ENCODE measurements around the gene DOP1B.

The DOP1B gene

DNA sequence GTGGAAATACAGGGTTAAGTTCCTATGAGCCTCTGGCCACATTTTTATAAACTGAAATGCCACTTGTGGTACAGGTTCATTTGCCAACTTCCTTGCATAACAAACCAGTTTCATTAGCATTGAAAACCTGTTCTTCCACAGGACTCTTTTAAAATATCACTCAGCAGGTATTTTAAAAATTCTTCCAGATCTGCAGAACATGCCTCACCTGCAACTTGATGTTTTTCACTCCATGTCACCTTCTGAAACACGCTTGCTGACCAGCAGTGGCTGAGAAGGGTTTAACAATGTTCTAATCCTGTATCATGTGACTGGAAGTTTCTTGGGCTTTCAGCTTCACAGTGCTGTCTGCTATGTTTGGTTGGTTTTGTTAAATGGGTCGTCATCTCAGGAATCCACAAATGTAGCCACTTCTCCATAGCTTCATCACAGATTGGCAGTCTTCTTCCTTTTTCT is 39.3 kb upstream of the DOP1B start:
- Histone ChIP-seq H3K4me3 (replicated peaks; ENCODE audit: low read depth, low read length) (no peak overlapping the region), H3K27me3 (replicated peaks; ENCODE audit: control insufficient read depth, insufficient read depth, low read length) (no peaks in the 10 kb centered on the region), H3K36me3 (ENCODE audit: control insufficient read depth, insufficient read depth, low read length) (no peaks in the 10 kb centered on the region)
- DNase-seq (ENCODE audit: extremely low read depth, insufficient read length): no peak
- TF ChIP-seq, protein P1, sequence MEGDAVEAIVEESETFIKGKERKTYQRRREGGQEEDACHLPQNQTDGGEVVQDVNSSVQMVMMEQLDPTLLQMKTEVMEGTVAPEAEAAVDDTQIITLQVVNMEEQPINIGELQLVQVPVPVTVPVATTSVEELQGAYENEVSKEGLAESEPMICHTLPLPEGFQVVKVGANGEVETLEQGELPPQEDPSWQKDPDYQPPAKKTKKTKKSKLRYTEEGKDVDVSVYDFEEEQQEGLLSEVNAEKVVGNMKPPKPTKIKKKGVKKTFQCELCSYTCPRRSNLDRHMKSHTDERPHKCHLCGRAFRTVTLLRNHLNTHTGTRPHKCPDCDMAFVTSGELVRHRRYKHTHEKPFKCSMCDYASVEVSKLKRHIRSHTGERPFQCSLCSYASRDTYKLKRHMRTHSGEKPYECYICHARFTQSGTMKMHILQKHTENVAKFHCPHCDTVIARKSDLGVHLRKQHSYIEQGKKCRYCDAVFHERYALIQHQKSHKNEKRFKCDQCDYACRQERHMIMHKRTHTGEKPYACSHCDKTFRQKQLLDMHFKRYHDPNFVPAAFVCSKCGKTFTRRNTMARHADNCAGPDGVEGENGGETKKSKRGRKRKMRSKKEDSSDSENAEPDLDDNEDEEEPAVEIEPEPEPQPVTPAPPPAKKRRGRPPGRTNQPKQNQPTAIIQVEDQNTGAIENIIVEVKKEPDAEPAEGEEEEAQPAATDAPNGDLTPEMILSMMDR (IDR thresholded peaks at IDR 0.05; ENCODE audit: insufficient read depth, low read length, poor library complexity, severe bottlenecking): no peak

DNA sequence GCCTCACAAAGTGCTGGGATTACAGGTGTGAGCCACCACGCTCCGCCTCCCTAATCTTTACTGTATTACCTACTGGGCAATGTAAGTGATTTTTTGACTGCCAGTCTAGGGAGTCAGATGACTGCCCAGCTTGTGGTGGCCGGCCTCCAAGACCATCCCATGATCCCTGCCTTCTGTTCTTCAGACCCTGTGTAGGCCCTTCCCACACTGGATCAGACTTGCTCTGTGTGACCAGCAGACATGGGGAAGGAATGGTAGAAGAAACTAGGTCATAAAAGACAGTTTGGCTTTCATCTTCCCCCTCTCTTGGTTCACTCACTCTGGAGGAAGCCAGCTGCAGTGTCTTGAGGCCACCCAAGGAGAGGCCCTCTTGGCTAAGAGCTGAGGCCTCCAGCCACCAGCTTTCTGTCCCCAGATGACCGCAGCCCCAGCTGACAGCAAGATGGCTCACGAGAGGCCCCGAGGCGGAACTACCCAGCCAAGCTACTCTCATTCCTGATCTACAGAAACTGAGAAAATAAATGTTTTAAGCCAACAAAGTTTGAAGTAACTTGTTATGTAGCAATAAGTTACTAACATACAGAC is 36.2 kb upstream of the DOP1B start:
- no peaks in the 10 kb centered on the region for H3K36me3 ChIP-seq (ENCODE audit: control insufficient read depth, insufficient read depth, low read length)
- H3K27me3 ChIP-seq (replicated peaks; ENCODE audit: control insufficient read depth, insufficient read depth, low read length): no peaks in the 10 kb centered on the region
- H3K4me3 ChIP-seq (replicated peaks; ENCODE audit: low read depth, low read length): no peak overlapping the region
- no peak for DNase-seq (ENCODE audit: extremely low read depth, insufficient read length)
- TF ChIP-seq, protein P1 (IDR thresholded peaks at IDR 0.05; ENCODE audit: insufficient read depth, low read length, poor library complexity, severe bottlenecking): no peak

DNA sequence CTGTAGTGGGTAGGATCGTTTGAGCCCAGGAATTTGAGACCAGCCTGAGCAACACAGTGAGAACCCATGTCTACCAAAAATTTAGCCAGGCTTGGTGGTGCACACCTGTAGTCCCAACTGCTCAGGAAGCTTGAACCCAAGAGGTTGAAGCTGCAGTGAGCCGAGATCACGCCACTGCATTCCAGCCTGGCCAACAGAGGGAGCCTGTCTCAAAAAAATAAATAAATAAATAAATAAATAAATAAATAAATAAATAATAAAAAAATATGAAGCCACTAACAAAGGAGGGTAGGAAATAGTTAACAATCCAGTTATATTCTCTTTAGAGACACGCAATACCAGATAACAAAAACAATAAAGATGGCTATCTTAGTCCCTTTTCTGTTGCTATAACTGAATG is 33.6 kb upstream of the DOP1B start:
- H3K27me3 ChIP-seq (replicated peaks; ENCODE audit: control insufficient read depth, insufficient read depth, low read length): no peaks in the 10 kb centered on the region
- H3K36me3 ChIP-seq (ENCODE audit: control insufficient read depth, insufficient read depth, low read length): no peaks in the 10 kb centered on the region
- TF ChIP-seq, protein P1 (IDR thresholded peaks at IDR 0.05; ENCODE audit: insufficient read depth, low read length, poor library complexity, severe bottlenecking): peak; percentile 30
- DNase-seq (ENCODE audit: extremely low read depth, insufficient read length): no peak
- H3K4me3 ChIP-seq (replicated peaks; ENCODE audit: low read depth, low read length): no peak overlapping the region

DNA sequence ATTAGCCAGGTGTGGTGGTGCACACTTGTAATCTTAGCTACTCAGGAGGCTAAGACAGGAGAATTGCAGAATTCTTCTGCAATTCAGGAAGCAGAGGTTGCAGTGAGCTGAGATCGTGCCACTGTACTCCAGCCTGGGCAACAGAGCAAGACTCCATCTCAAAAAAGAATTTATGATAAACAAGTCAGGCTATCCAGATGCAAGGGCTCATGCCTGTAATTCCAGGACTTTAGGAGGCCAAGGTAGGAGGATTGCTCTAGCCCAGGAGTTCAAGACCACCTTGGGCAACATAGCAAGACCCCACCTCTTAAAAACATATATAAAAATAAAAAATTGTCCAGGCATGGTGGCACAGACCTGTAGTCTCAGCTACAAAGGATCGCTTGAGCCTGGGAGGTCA is 32.2 kb upstream of the DOP1B start:
- Histone ChIP-seq H3K27me3 (replicated peaks; ENCODE audit: control insufficient read depth, insufficient read depth, low read length) (no peaks in the 10 kb centered on the region), H3K36me3 (ENCODE audit: control insufficient read depth, insufficient read depth, low read length) (no peaks in the 10 kb centered on the region), H3K4me3 (replicated peaks; ENCODE audit: low read depth, low read length) (no peak overlapping the region)
- TF ChIP-seq, protein P1 (IDR thresholded peaks at IDR 0.05; ENCODE audit: insufficient read depth, low read length, poor library complexity, severe bottlenecking): no peak
- DNase-seq (ENCODE audit: extremely low read depth, insufficient read length): no peak

DNA sequence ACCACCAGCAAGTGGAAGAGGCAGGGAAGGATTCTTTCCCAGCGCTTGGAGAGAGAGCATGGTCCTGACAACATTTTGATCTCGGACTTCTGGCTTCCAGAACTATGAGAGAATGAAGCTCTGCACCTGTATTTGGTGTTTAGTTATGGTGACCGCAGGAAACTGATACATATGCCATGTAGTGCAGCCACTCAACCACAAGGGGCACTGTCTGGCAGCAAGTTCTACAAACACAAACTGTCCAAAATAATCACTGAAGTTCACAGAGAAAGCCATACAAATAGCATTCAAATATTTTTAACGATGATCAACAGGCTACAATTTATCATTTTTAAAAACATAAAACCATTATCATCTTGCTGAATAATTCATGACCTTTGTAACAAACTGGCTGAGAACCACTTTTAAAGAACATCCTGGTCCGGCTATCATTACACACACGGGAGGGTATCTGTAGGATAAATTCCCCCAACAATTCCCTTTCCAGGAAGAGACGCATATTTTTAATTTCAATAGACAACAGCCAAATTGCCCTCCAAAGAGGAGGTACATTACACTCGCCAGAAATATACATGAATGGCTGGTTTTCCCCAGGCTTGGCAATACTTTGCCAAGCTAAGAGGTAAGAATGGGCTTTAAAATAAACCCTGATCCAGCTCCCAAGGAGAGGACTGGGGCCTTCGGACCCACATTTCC is 31.0 kb upstream of the DOP1B start:
- no peak for DNase-seq (ENCODE audit: extremely low read depth, insufficient read length)
- H3K4me3 ChIP-seq (replicated peaks; ENCODE audit: low read depth, low read length): no peak overlapping the region

More for the DNA sequence above, 31.0 kb upstream of the DOP1B start:
- H3K27me3 ChIP-seq (replicated peaks; ENCODE audit: control insufficient read depth, insufficient read depth, low read length): no peaks in the 10 kb centered on the region
- H3K36me3 ChIP-seq (ENCODE audit: control insufficient read depth, insufficient read depth, low read length): no peaks in the 10 kb centered on the region
- TF ChIP-seq, protein P1 (IDR thresholded peaks at IDR 0.05; ENCODE audit: insufficient read depth, low read length, poor library complexity, severe bottlenecking): peak; percentile 97
